GM12878 (cell line): ENCODE measurements around the gene FHL1. TPM values are rescaled to one million over a fixed set of nuclear protein-coding genes. Genes with fewer than 3 reads are reported as not detected.

Experiments used
- ATAC-seq: fragments of 200-7000 bp; cut with Tn5 transposase; 3 replicates; pipeline ENCODE4 v1.9.1; 2020; ENCODE audit warnings: mild to moderate bottlenecking, moderate library complexity
- Bru-seq: library from RNA; stranded (reverse); fragments of 400-500 nt; gene quantifications from one replicate; lab custom pipeline; 2021; lab: Mats Ljungman, UMichigan
- BruChase-seq, 2 experiments: library from RNA; stranded (reverse); fragments of 400-500 nt; gene quantifications; one replicate each; lab custom pipeline; 2021; lab: Mats Ljungman, UMichigan
- BruUV-seq: library from RNA; stranded (reverse); fragments of 400-500 nt; replicated peaks from 2 replicates; lab custom pipeline; 2021; lab: Mats Ljungman, UMichigan
- CTCF ChIA-PET: fragments of 300-600 bp; sonication (Branson Sonifier 250); formaldehyde crosslinking; extraction: SDS; loops from one replicate; lab custom pipeline; 2021; ENCODE audit warnings: inconsistent platforms; lab: Yijun Ruan, JAX
- POLR2A ChIA-PET: fragments of 350-600 bp; formaldehyde crosslinking; extraction: SDS; loops from one replicate; lab custom pipeline; 2021; ENCODE audit warnings: inconsistent platforms; lab: Charles Lee
- RAD21 ChIA-PET: fragments of 300-600 bp; sonication (Branson Sonifier 250); formaldehyde crosslinking; loops from one replicate; lab custom pipeline; 2023; ENCODE audit warnings: antibody characterized with exemption; ENCODE audit not compliant: unreplicated experiment; lab: Charles Lee
- SMC1A ChIA-PET: fragments of 300-600 bp; sonication (Branson Sonifier 250); formaldehyde crosslinking; loops from one replicate; lab custom pipeline; 2023; ENCODE audit not compliant: unreplicated experiment, uncharacterized antibody; lab: Charles Lee
- DNase-seq: peaks from one replicate; pipeline ENCODE4 v3.0.0-alpha.2; 2011; ENCODE audit warnings: low read depth, low spot score
- FAIRE-seq: peaks from 3 replicates; lab custom pipeline; 2011; peaks lifted over from hg19 to GRCh38; lab: Jason Lieb, UNC
- H2AFZ ChIP-seq: 2 replicates; pipeline ENCODE4 v1.6.0; 2011; ENCODE audit warnings: low read depth, low read length, control low read depth; ENCODE audit not compliant: control insufficient read depth
- H3K27ac ChIP-seq: 2 replicates; pipeline ENCODE4 v1.5.1; 2011; ENCODE audit warnings: control low read depth; ENCODE audit not compliant: control insufficient read depth, insufficient read depth
- H3K27me3 ChIP-seq, 2 experiments: replicated peaks in 1 of 2; 2 replicates each; pipeline versions ENCODE4 v1.6.0 to v1.6.1; 2011; ENCODE audit warnings: low read length in 1 of 2; ENCODE audit not compliant: control insufficient read depth in 2 of 2, insufficient read depth in 2 of 2
- H3K36me3 ChIP-seq, 2 experiments: 2 replicates each; pipeline ENCODE4 v1.5.1; 2011; ENCODE audit warnings: low read length in 1 of 2; ENCODE audit not compliant: control insufficient read depth in 2 of 2, insufficient read depth in 2 of 2
- H3K4me1 ChIP-seq: 2 replicates; pipeline ENCODE4 v1.6.1; 2011; ENCODE audit warnings: mild to moderate bottlenecking, low read length, moderate library complexity, mixed read lengths; ENCODE audit not compliant: control insufficient read depth, insufficient read depth
- H3K4me2 ChIP-seq: 2 replicates; pipeline ENCODE4 v1.6.0; 2011; ENCODE audit warnings: control low read depth; ENCODE audit not compliant: control insufficient read depth, insufficient read depth
- H3K4me3 ChIP-seq: fragments of 200-600 bp; sonication (generic); 2 replicates; pipeline ENCODE4 v1.5.1; 2016
- H3K79me2 ChIP-seq: 2 replicates; pipeline ENCODE4 v1.6.0; 2011; ENCODE audit warnings: low read length; ENCODE audit not compliant: control insufficient read depth, insufficient read depth
- H3K9ac ChIP-seq: 2 replicates; pipeline ENCODE4 v1.8.0; 2011; ENCODE audit warnings: low read length, control low read depth, mixed read lengths; ENCODE audit not compliant: control insufficient read depth, insufficient read depth
- H3K9me3 ChIP-seq: replicated peaks from 3 replicates; pipeline ENCODE4 v1.5.1; 2011; ENCODE audit warnings: mild to moderate bottlenecking, low read length; ENCODE audit not compliant: control insufficient read depth, insufficient read depth
- H4K20me1 ChIP-seq: 2 replicates; pipeline ENCODE4 v1.6.0; 2011; ENCODE audit not compliant: control insufficient read depth, insufficient read depth
- PML ChIP-seq: IDR thresholded peaks from 2 replicates; pipeline ENCODE4 v1.6.1; 2012; ENCODE audit warnings: low read length, inconsistent platforms
- SUZ12 ChIP-seq: fragments of 200-600 bp; sonication (generic); IDR thresholded peaks from one replicate; pipeline ENCODE4 v1.6.1; 2018; ENCODE audit warnings: antibody characterized with exemption, mild to moderate bottlenecking; ENCODE audit not compliant: unreplicated experiment
- WGBS: methylation state at CpG from one replicate; pipeline ENCODE4 v1.1.6; 2016; ENCODE audit warnings: low lambda C conversion rate; ENCODE audit not compliant: insufficient replicate concordance, insufficient coverage; ENCODE audit errors: missing lambda C conversion rate; 5-methylcytosine and 5-hydroxymethylcytosine counted together
- in situ Hi-C: fragments of 300-500 bp; cut with MboI; formaldehyde crosslinking; loops from 9 replicates; pipeline ENCODE4 v1.14.3; 2018; ENCODE audit warnings: mixed read lengths
- intact Hi-C: fragments of 100-400 bp; cut with micrococcal nuclease; formaldehyde crosslinking; loops from one replicate; pipeline ENCODE4 v1.14.2; 2022; ENCODE audit not compliant: unreplicated experiment
- long read RNA-seq, 2 experiments: library from polyadenylated mRNA; unstranded; transcript quantifications; one replicate each; pipeline ENCODE4 v2.0.0, GENCODE V29; 2019 to 2020
- polyA minus RNA-seq, 3 experiments: library from RNA; depleted of rRNA, polyadenylated mRNA; stranded (reverse); fragments of >200 nt; gene quantifications; 2 replicates each; pipeline ENCODE4 v1.2.3, GENCODE V29; 2011
- polyA plus RNA-seq, 11 experiments: library from polyadenylated mRNA; depleted of rRNA in 4 of 11; unstranded in 6 of 11; stranded (reverse) in 5 of 11; fragments of >200 nt; fragmentation: Nextera tagmentation in 4 of 11; fragmentation: Illumina TruSeq in 1 of 11; extraction: Ambion mirVana in 4 of 11; extraction: Trizol in 1 of 11; gene quantifications; 1 replicate in 1 of 11; 2 replicates in 10 of 11; pipeline versions ENCODE4 v1.2.1 to v1.2.3, GENCODE V29; 2011 to 2016; ENCODE audit warnings: inconsistent platforms in 2 of 11, missing spikeins in 2 of 11, low read depth in 1 of 11
- total RNA-seq, 4 experiments: library from RNA; depleted of rRNA in 3 of 4; stranded (reverse); fragments of >200 nt in 3 of 4; fragmentation: Illumina TruSeq in 1 of 4; extraction: Trizol in 1 of 4; gene quantifications; 2 replicates each; pipeline versions ENCODE4 v1.2.1 to v1.2.3, GENCODE V29; 2013 to 2021

Gene FHL1
- total RNA-seq (2013; cell fraction: nucleolus; rRNA removed): not detected in 2 replicates
- total RNA-seq (2014; rRNA removed) (0.34 TPM in 1 of 2 replicates, not detected in the other), total RNA-seq (2014; rRNA removed; fragmentation: Illumina TruSeq; extraction: Trizol) (not detected in 2 replicates), total RNA-seq (2021) (0.45 and 0.59 TPM in 2 replicates), polyA plus RNA-seq (2011; rRNA removed) (0.09 and 0.14 TPM in 2 replicates), polyA plus RNA-seq (2014; fragmentation: Illumina TruSeq; extraction: Trizol) (0.13 TPM in 1 of 2 replicates, not detected in the other), polyA plus RNA-seq (2014; fragmentation: Nextera tagmentation; extraction: Ambion mirVana) (under 1 TPM; 0.13 to 0.53 TPM), polyA plus RNA-seq (2014; rRNA removed) (0.46 TPM in 1 of 2 replicates, not detected in the other), polyA plus RNA-seq (2016; fragmentation: Nextera tagmentation; extraction: Ambion mirVana) (under 1 TPM; 0.33 to 0.48 TPM), polyA minus RNA-seq (2011; rRNA and poly(A)+ RNA removed) (0.15 TPM in 1 of 2 replicates, not detected in the other), Bru-seq, nascent RNA (percentile 6 among the genes with signal in this experiment), BruChase-seq, experiment 1, labeled RNA remaining after a 6-hour chase (percentile 7 among the genes with signal in this experiment), BruChase-seq, experiment 2, labeled RNA remaining after a 2-hour chase (not detected)
- polyA plus RNA-seq (2011; ENCODE audit: low read depth): 0.13 TPM
- polyA plus RNA-seq (2011; cell fraction: cytosol; rRNA removed): 0.13 and 0.27 TPM in 2 replicates
- polyA plus RNA-seq (2011; cell fraction: nucleus; rRNA removed): not detected in 2 replicates
- 0.16 and 0.29 TPM in 2 replicates for polyA plus RNA-seq (2012)
- polyA minus RNA-seq (2011; cell fraction: cytosol; rRNA and poly(A)+ RNA removed): 0.94 TPM in 1 of 2 replicates, not detected in the other
- polyA minus RNA-seq (2011; cell fraction: nucleus; rRNA and poly(A)+ RNA removed): not detected in 2 replicates
- long read RNA-seq, experiment 1: 0 reads
- long read RNA-seq, experiment 2, partial matches to known transcripts: 0 of 1 reads
- long read RNA-seq, experiment 2, other reads (novel, unspliced or antisense): 1 of 1 reads

DNA sequence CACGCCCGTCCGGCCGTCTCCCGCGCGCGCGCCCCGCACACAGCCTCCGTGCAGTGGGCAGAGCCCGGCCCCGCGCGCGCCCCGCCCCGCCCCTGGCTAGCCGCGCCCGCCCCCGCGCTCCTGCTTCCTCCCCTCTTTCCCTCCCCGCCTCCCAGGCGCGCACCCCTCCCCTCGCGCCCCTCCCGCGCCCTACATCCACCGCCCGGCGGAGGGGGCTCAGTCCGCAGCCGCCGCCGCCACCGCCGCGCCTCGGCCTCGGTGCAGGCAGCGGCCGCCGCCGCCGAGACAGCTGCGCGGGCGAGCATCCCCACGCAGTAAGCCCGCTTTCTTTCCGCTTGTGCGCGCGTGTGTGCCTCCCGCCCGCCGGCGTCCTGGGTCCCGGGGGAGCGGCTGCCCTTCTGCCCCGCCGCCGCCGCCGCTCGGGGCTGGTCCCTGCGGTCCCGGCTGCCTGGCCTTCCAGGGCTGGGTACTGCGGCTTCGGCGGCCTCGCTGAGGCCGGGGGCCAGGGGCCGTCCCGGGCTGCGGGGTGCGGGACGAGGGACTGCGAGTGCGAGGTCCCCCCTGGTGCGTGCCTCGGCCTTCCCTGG, at the start of gene FHL1:
Gene FHL1, plus strand, starts transcription at position 219 of the 587 bp plus-strand sequence.
- H2AFZ ChIP-seq: no peak within 1 kb of the TSS
- H3K79me2 ChIP-seq: no peaks in the 10 kb centered on the region
- no TSS peak for BruUV-seq
- no peaks in the 10 kb centered on the region for H3K36me3 ChIP-seq
- no peaks in the 10 kb centered on the region for H4K20me1 ChIP-seq
- in situ Hi-C loops (no loop called here), intact Hi-C loops (no loop called here)
- WGBS: 33% methylated on average over 51 of the region's 84 CpGs
- DNase-seq (no peak), FAIRE-seq (no peak), ATAC-seq (peak; percentile 49)
- TF ChIP-seq SUZ12 (peak; percentile 7), PML (no peak)
- H3K4me3 ChIP-seq: no peak within 1 kb of the TSS; the same call in 1 of the 2 replicates
- H3K27me3 ChIP-seq: peaks cover 1 to 8% of the 10 kb centered on the region in 2 experiments; a peak in 3 of 4 replicates
- POLR2A ChIA-PET: no interaction called here
- RAD21 ChIA-PET: no interaction called here
- no peak within 1 kb of the TSS for H3K9ac ChIP-seq
- SMC1A ChIA-PET: no interaction called here
- H3K4me1 ChIP-seq: no peaks in the 10 kb centered on the region
- CTCF ChIA-PET: no interaction called here
- H3K4me2 ChIP-seq: peak within 1 kb of the TSS; percentile 42
- no peak within 1 kb of the TSS for H3K27ac ChIP-seq
- H3K9me3 ChIP-seq: no peaks in the 10 kb centered on the region; the same call in 2 of the 3 replicates
